ENCODE results near the gene BRIX1. TPM values are rescaled to one million over a fixed set of nuclear protein-coding genes. Genes with fewer than 3 reads are reported as not detected.

Gene BRIX1
- total RNA-seq, 2 donors from 2014 or later = 34.7 to 35.7 TPM

- no peak for DNase-seq
- peaks cover 0 to 2% of the 10 kb centered on the region in 2 donors for H3K36me3 Mint-ChIP-seq (ENCODE audit: insufficient read depth in 2 of 2)
- H3K4me1 Mint-ChIP-seq (ENCODE audit: low read depth) = no peaks in the 10 kb centered on the region
- H3K9me3 Mint-ChIP-seq = no peaks in the 10 kb centered on the region
- no peak overlapping the region for H3K27ac Mint-ChIP-seq
- no peak overlapping the region for H3K4me3 Mint-ChIP-seq
- no peaks in the 10 kb centered on the region for H3K27me3 Mint-ChIP-seq (ENCODE audit: low read depth)
- no peak for ATAC-seq (replicated peaks in 1 of 2)
These were observed 19.7 kb upstream of the BRIX1 start for GRCh38 chr5:34895641-34896419.

DNA sequence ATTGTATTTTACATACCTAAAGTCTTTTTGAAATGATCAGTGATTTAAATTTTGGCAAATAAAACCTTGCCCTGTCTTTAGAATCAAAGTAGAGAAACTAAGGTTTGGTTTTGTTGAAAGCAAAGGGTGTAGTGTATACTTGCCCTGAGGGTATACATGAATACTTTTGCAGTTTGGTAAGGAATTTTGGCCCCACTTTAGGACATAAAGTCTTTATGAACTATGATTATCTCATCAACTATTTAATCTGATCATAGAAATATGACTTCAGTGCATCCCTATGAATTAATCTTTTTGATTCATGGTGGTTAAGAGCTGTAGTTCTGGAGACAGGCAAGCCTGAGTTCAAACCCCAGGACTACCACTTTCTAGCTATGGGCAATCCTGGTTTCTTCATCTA is 17.9 kb upstream of the BRIX1 start:
- H3K4me1 Mint-ChIP-seq (ENCODE audit: low read depth) = no peaks in the 10 kb centered on the region
- peaks cover 0 to 2% of the 10 kb centered on the region in 2 donors for H3K36me3 Mint-ChIP-seq (ENCODE audit: insufficient read depth in 2 of 2)
- DNase-seq (no peak), ATAC-seq (replicated peaks in 1 of 2) (no peak)
- no peak overlapping the region for H3K27ac Mint-ChIP-seq
- H3K9me3 Mint-ChIP-seq = no peaks in the 10 kb centered on the region
- no peaks in the 10 kb centered on the region for H3K27me3 Mint-ChIP-seq (ENCODE audit: low read depth)
- H3K4me3 Mint-ChIP-seq = no peak overlapping the region

- no peaks in the 10 kb centered on the region for H3K9me3 Mint-ChIP-seq
- H3K4me3 Mint-ChIP-seq = no peak overlapping the region
- peak; percentile 59 to 69 for ATAC-seq (replicated peaks in 1 of 2)
- peaks cover 0 to 2% of the 10 kb centered on the region in 2 donors for H3K36me3 Mint-ChIP-seq (ENCODE audit: insufficient read depth in 2 of 2)
- no peak overlapping the region for H3K27ac Mint-ChIP-seq
- peak; percentile 53 to 56 for DNase-seq
- no peaks in the 10 kb centered on the region for H3K4me1 Mint-ChIP-seq (ENCODE audit: low read depth)
- H3K27me3 Mint-ChIP-seq (ENCODE audit: low read depth) = no peaks in the 10 kb centered on the region
These were observed 17.1 kb upstream of the BRIX1 start for GRCh38 chr5:34898258-34898895.

- DNase-seq = no peak
- no peak for ATAC-seq (replicated peaks in 1 of 2)
- Mint-ChIP-seq H3K9me3 (no peaks in the 10 kb centered on the region), H3K4me1 (ENCODE audit: low read depth) (no peaks in the 10 kb centered on the region), H3K27ac (no peak overlapping the region), H3K36me3 (ENCODE audit: insufficient read depth in 2 of 2) (peaks cover 0 to 2% of the 10 kb centered on the region in 2 donors), H3K27me3 (ENCODE audit: low read depth) (no peaks in the 10 kb centered on the region), H3K4me3 (no peak overlapping the region)
These were observed 16.4 kb upstream of the BRIX1 start for GRCh38 chr5:34899066-34899465.

DNA sequence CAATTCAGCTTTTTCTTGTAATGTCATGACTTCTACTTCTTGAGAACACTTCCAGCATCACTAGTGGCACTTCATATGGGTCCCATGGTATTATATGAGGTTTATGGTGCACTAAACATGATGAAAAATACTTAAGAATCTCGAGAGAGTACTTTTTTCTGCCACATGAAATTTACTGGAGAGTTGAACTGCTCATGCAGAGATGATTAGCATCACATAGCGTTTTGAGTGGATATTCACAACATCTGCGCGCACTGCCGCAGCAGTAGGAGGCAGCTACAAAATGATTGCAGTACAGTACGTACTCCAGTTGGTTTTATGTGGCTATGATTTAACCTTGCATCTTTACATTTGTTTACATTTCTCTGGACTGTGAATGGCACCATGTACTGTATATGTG is 14.9 kb upstream of the BRIX1 start:
- Mint-ChIP-seq H3K27ac (no peak overlapping the region), H3K36me3 (ENCODE audit: insufficient read depth in 2 of 2) (peaks cover 0 to 2% of the 10 kb centered on the region in 2 donors), H3K27me3 (ENCODE audit: low read depth) (no peaks in the 10 kb centered on the region), H3K4me3 (no peak overlapping the region), H3K9me3 (no peaks in the 10 kb centered on the region), H3K4me1 (ENCODE audit: low read depth) (no peaks in the 10 kb centered on the region)
- no peak for DNase-seq
- ATAC-seq (replicated peaks in 1 of 2) = no peak

GRCh38 chr5:34903260-34903659 is 12.3 kb upstream of the BRIX1 start:
- Mint-ChIP-seq H3K9me3 (no peaks in the 10 kb centered on the region), H3K27me3 (ENCODE audit: low read depth) (no peaks in the 10 kb centered on the region), H3K4me3 (no peak overlapping the region), H3K36me3 (ENCODE audit: insufficient read depth in 2 of 2) (no peaks in the 10 kb centered on the region), H3K27ac (no peak overlapping the region), H3K4me1 (ENCODE audit: low read depth) (no peaks in the 10 kb centered on the region)
- DNase-seq (no peak), ATAC-seq (replicated peaks in 1 of 2) (no peak)

- no peaks in the 10 kb centered on the region for H3K9me3 Mint-ChIP-seq
- ATAC-seq (replicated peaks in 1 of 2) (no peak), DNase-seq (no peak)
- no peaks in the 10 kb centered on the region for H3K27me3 Mint-ChIP-seq (ENCODE audit: low read depth)
- H3K36me3 Mint-ChIP-seq (ENCODE audit: insufficient read depth in 2 of 2) = peaks cover 0 to 13% of the 10 kb centered on the region in 2 donors
- H3K4me3 Mint-ChIP-seq = no peak overlapping the region
- H3K4me1 Mint-ChIP-seq (ENCODE audit: low read depth) = peaks cover 5% of the 10 kb centered on the region
- no peak overlapping the region for H3K27ac Mint-ChIP-seq
These were observed 9.9 kb upstream of the BRIX1 start for GRCh38 chr5:34905564-34905963.

- no peaks in the 10 kb centered on the region for H3K9me3 Mint-ChIP-seq
- no peak overlapping the region for H3K27ac Mint-ChIP-seq
- ATAC-seq (replicated peaks in 1 of 2) (no peak), DNase-seq (no peak)
- peaks cover 33% of the 10 kb centered on the region for H3K4me1 Mint-ChIP-seq (ENCODE audit: low read depth)
- no peaks in the 10 kb centered on the region for H3K27me3 Mint-ChIP-seq (ENCODE audit: low read depth)
- peaks cover 7 to 35% of the 10 kb centered on the region in 2 donors for H3K36me3 Mint-ChIP-seq (ENCODE audit: insufficient read depth in 2 of 2)
- H3K4me3 Mint-ChIP-seq = no peak overlapping the region
These were observed 2.4 kb upstream of the BRIX1 start for GRCh38 chr5:34913072-34913471.

DNA sequence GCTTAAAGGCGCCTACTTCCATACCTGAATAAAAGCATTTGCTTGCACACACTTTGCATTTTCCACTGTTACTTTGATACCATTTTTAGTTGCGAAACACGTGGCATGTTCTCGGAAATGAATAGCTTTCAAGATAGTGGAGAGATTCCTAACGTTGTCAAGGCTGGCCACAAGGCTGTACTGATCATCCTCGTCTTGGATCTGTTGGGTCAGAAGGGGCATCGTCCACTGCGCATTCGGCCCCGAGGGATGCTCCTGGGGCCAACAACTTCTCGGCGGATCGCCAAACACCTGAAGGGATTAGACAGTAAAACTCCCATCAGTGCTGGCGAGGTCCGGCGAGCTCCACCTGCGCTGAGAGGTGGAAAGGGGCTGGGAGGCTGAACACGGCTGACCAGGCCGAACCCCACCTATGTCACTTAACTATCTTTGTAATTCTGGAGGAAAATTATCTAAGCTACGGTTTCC is 806 bp upstream of the BRIX1 start:
- Mint-ChIP-seq H3K4me3 (no peak overlapping the region), H3K27me3 (ENCODE audit: low read depth) (no peaks in the 10 kb centered on the region), H3K4me1 (ENCODE audit: low read depth) (peaks cover 29% of the 10 kb centered on the region), H3K27ac (no peak overlapping the region), H3K36me3 (ENCODE audit: insufficient read depth in 2 of 2) (peaks cover 7 to 31% of the 10 kb centered on the region in 2 donors), H3K9me3 (no peaks in the 10 kb centered on the region)
- DNase-seq = peak; percentile 10 to 14
- ATAC-seq (replicated peaks in 1 of 2) = peak; percentile 2 to 3

GRCh38 chr5:34915856-34916192 is 313 bp downstream of the BRIX1 start:
- Mint-ChIP-seq H3K36me3 (ENCODE audit: insufficient read depth in 2 of 2) (peaks cover 7 to 27% of the 10 kb centered on the region in 2 donors), H3K4me1 (ENCODE audit: low read depth) (peaks cover 36% of the 10 kb centered on the region), H3K27me3 (ENCODE audit: low read depth) (no peaks in the 10 kb centered on the region), H3K27ac (peak overlapping the region; percentile 58), H3K4me3 (no peak overlapping the region), H3K9me3 (no peaks in the 10 kb centered on the region)
- no peak for ATAC-seq (replicated peaks in 1 of 2)
- DNase-seq = no peak

DNA sequence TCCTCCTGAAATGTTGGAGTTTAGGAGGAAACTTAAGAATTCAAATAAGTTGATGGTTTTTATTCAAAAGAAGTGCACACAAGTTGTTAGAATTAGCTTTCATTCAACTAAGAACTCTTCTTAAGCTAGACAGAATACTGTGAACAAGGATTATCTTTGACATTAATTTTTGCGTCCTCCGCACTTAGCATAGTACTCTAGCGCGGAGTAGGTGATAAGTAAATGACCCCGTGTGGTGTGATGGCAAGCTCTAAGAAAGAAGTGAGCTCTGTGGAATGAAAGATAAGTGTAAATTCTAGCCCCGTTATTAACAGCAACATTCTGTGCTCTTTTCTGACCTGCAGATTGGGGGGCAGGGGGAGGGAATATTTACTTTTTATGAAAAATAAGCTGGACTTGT is 1.0 kb downstream of the BRIX1 start:
- Mint-ChIP-seq H3K4me3 (no peak overlapping the region), H3K9me3 (no peaks in the 10 kb centered on the region), H3K36me3 (ENCODE audit: insufficient read depth in 2 of 2) (peaks cover 4 to 29% of the 10 kb centered on the region in 2 donors), H3K27me3 (ENCODE audit: low read depth) (no peaks in the 10 kb centered on the region), H3K4me1 (ENCODE audit: low read depth) (peaks cover 43% of the 10 kb centered on the region), H3K27ac (peak overlapping the region; percentile 58)
- ATAC-seq (replicated peaks in 1 of 2) (no peak), DNase-seq (no peak)

DNA sequence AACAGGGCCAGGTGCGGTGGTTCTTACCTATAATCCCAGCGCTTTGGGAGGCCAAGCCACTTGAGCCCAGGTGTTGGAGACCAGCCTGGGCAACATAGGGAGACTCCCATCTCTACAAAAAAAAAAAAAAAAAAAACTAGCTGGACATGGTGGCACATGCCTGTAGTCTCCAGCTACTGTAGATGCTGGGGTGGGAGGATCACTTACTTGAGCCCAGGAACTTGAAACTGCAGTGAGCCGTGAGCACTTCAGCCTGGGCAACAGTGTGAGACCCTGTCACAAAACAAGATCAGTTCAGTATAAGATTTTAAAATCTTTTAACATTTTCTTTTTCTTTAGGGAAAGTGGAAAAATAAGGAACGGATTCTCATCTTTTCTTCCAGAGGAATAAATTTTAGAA is 2.5 kb downstream of the BRIX1 start:
- Mint-ChIP-seq H3K27me3 (ENCODE audit: low read depth) (no peaks in the 10 kb centered on the region), H3K9me3 (no peaks in the 10 kb centered on the region), H3K4me1 (ENCODE audit: low read depth) (peaks cover 52% of the 10 kb centered on the region), H3K36me3 (ENCODE audit: insufficient read depth in 2 of 2) (peaks cover 4 to 27% of the 10 kb centered on the region in 2 donors), H3K4me3 (no peak overlapping the region), H3K27ac (no peak overlapping the region)
- DNase-seq = no peak
- ATAC-seq (replicated peaks in 1 of 2) = no peak

- H3K4me1 Mint-ChIP-seq (ENCODE audit: low read depth) = peaks cover 54% of the 10 kb centered on the region
- DNase-seq = no peak
- H3K27me3 Mint-ChIP-seq (ENCODE audit: low read depth) = no peaks in the 10 kb centered on the region
- ATAC-seq (replicated peaks in 1 of 2) = no peak
- H3K27ac Mint-ChIP-seq = peak overlapping the region; percentile 72
- no peaks in the 10 kb centered on the region for H3K9me3 Mint-ChIP-seq
- H3K36me3 Mint-ChIP-seq (ENCODE audit: insufficient read depth in 2 of 2) = peaks cover 6 to 32% of the 10 kb centered on the region in 2 donors
- H3K4me3 Mint-ChIP-seq = no peak overlapping the region
These were observed 3.6 kb downstream of the BRIX1 start for GRCh38 chr5:34919077-34919476.
